Activated CD8-positive, alpha-beta memory T cell treated with anti-CD3 and anti-CD28 coated beads, Interleukin-2, amount 50 U/mL, for 24 hours (primary cell): Measurements from ENCODE around the gene OR2Z1.
"Not testable (repeated sequence)": the region's sequence is repeated elsewhere in the genome, so short reads cannot be mapped to it uniquely, and the experiment has no call there.

Source experiments
- DNase-seq: peaks from one replicate; pipeline ENCODE4 v3.0.0-alpha.2; 2020; ENCODE audit errors: extremely low read depth

Gene OR2Z1

DNA sequence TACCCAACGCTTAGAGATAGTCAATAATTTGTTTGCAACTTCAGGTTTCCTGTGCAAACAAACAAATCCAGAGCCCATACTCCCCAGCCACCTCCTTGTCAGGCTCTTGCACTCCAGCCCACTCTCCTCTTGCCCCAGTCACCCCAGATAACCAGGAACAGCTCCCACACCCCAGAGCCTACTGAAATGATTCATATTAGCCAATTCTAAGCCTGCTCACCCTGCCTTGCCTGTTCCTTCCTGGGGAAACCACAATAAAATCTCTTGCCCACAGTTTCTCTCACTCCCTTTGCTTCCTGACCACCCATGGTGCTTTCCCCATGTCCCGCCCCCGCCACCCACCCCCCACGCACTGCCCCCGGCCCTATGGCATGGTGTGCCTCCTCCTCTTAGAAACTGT is 19.1 kb upstream of the OR2Z1 start:
- DNase-seq: no peak

DNA sequence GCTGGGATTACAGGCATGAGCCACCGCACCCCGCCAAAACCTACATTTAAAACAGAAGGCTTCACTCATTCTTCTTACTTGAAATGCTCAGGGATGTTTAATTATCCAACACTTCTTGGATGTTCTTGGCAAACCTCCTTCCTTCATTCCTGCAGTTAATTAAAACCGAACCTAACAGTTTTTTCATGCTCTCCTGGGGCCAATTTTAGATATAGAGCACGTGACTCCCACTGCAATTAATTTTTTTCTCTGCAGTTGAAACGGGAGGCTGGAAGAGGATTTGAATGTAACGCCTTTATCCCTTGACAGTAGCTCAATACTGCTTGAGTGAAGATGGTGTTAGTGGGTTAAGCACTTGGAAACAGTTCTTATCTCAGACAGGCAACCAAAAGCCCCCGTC is 18.2 kb upstream of the OR2Z1 start:
- no peak for DNase-seq

DNA sequence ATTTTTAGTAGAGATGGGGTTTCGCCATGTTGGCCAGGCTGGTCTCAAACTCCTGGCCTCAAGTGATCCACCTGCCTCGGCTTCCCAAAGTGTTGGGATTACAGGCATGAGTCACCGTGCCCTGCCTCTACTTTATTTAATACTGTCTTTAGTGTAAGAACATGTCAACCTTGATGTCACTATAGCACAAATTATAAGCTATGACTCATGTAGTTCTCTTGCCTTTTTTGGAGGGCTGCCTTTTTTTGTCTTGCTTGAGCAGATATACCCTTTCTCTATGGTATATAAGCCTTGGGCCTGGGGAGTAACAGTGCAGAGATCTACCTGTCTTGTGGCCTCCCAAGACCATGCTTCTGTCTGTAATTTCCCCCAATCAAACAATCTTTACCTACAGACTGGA is 16.1 kb upstream of the OR2Z1 start:
- not testable (repeated sequence) for DNase-seq

DNA sequence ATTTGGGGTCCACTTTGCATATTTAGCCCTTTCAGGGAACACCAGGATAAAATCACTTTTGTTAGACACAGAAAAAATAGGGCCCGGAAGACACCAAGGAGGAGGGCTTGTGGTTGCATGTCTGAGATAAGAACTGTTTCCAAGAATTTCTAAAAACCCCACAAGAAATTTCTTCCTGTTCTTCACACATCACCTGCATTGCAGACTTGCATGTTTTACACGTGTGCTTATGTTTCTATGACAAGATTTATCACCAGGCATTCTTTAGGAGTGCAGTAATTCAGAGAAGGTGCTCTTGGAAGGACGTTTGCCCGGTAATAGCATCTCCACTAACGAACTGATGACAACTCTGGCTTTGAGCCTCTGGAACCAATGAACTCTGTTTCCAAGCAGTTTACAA is 15.7 kb upstream of the OR2Z1 start:
- no peak for DNase-seq

DNA sequence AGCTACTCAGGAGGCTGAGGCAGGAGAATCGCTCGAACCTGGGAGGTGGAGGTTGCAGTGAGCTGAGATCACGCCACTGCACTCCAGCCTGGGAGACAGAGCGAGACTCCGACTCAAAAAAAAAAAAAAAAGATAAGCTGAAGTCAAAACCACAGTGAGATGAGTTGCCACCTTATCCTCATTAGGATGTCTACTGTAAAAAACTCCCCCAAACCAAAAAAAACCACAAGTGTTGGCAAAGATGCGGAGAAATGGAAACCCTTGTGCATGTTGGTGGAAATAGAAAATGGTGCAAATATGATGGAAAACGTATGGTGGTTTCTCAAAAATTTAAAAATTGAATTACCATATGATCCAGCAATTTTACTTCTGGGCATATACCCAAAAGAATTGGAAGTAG is 11.1 kb upstream of the OR2Z1 start:
- DNase-seq: not testable (repeated sequence)

DNA sequence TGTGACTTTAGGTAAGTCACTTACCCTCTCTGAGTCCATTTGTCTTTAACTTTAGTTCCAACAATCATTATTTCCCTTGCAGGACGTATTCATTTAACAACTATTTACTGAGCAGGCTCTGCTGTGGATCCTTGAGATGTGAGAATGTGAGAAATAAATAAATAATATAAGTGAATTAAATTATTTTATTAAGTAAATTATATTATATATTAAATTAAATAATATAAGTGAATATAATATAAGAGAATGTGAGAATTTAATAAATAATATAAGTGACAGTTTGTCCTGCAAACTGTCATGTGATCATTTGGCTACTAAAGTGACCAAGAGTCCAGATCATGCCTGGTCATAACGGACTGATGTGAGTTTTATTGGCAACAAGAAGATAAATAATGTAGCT is 598 bp downstream of the OR2Z1 start:
- no peak for DNase-seq

DNA sequence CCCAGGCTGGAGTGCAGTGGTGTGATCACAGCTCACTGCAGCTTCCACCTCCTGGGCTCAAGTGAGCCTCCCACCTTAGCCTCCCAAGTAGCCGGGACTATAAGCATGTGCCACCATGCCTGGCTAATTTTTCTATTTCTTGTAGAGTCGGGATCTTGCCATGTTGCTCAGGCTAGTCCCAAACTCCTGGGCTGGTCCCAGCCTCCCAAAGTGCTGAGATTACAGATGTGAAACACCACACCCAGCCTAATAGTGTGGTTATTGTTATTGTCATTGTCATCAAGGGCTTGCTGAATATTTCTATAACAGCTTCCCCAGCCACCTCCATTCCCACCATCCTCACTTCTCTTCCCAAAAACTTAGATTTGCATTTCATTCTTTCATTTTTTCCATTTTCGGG is 2.8 kb downstream of the OR2Z1 start:
- no peak for DNase-seq

DNA sequence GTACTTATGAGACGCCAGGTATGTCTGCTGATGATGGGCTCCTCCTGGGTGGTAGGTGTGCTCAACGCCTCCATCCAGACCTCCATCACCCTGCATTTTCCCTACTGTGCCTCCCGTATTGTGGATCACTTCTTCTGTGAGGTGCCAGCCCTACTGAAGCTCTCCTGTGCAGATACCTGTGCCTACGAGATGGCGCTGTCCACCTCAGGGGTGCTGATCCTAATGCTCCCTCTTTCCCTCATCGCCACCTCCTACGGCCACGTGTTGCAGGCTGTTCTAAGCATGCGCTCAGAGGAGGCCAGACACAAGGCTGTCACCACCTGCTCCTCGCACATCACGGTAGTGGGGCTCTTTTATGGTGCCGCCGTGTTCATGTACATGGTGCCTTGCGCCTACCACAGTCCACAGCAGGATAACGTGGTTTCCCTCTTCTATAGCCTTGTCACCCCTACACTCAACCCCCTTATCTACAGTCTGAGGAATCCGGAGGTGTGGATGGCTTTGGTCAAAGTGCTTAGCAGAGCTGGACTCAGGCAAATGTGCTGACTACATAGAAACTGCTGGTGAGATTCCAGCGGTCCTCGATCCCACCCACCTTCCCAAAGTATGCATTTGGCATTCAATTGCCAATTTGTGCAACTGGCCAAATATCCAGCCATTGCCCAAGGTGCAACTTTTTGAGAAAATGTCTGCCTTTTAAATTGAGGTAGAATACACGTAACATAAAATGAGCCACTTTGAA is 10.2 kb downstream of the OR2Z1 start:
- no peak for DNase-seq

DNA sequence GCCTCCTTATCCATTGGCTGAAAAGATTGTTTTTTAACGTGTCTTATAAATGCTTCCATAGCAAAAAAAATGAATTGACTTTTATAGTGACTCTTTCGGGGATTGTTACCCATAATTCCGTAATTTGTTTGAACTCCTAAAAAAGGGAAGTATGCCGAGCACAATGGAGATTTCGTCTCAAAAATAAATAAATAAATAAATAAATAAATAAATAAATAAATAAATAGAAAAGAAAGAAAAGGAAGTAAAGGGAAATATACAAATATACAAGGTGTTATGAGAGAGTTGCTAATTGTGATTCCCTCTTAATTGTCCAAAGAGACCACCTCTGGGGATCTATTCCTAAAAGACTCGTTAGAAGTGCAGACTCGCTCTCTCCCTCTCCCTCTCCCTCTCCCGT is 16.9 kb downstream of the OR2Z1 start:
- DNase-seq: no peak

DNA sequence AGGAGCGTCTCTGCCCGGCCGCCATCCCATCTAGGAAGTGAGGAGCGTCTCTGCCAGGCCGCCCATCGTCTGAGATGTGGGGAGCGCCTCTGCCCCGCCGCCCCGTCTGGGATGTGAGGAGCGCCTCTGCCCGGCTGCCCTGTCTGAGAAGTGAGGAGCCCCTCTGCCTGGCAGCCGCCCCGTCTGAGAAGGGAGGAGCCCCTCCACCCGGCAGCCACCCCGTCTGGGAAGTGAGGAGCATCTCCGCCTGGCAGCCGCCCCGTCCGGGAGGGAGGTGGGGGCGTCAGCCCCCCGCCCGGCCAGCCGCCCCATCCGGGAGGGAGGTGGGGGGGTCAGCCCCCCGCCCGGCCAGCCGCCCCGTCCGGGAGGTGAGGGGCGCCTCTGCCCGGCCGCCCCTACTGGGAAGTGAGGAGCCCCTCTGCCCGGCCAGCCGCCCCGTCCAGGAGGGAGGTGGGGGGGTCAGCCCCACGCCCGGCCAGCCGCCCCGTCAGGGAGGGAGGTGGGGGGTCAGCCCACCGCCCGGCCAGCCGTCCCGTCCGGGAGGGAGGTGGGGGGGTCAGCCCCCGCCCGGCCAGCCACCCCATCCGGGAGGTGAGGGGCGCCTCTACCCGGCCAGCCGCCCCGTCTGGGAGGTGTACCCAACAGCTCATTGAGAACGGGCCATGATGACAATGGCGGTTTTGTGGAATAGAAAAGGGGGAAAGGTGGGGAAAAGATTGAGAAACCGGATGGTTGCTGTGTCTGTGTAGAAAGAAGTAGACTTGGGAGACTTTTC is 18.0 kb downstream of the OR2Z1 start:
- DNase-seq: not testable (repeated sequence)

DNA sequence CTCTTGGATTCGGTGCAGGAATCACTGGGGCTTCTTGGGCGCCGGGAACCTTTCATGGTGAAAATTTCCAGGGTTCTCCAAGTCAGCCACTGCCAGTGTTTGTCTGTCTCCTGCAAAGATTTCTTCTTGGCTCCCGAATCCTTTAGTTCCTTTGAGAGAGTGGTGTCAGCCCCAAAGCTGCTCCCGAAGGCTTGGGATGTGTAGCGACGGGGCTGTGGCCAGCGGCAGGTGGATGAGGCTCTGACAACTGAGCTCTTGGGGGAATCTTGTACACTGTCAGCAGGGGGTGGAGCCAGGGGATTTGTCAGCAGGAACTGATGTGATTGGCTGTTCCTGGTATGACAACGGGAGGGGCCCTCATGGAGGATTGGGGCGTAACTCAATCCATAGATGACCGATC is 45.8 kb downstream of the OR2Z1 start:
- DNase-seq: not testable (repeated sequence)

DNA sequence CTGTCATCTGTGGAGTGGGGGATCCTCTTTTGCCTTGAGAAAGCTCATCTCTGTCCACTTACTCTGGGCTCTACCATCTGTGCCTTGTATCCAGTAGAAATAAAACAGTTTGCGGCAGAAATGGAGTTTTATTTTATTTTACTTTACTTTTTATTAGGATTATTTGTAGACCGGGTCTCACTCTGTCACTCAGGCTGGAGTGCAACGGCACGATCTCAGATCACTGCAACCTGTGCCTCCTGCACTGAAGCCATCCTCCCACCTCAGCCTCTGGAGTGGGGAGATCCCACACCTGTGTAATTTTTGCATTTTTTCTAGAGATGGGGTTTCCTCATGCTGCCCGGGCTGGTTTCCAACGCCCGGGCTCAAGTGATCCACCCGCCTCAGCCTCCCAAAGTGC is 47.8 kb downstream of the OR2Z1 start:
- DNase-seq: not testable (repeated sequence)

DNA sequence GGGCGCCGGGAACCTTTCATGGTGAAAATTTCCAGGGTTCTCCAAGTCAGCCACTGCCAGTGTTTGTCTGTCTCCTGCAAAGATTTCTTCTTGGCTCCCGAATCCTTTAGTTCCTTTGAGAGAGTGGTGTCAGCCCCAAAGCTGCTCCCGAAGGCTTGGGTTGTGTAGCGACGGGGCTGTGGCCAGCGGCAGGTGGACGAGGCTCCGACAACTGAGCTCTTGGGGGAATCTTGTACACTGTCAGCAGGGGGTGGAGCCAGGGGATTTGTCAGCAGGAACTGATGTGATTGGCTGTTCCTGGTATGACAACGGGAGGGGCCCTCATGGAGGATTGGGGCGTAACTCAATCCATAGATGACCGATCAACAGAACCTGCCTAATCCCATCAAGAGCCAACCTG is 52.2 kb downstream of the OR2Z1 start:
- DNase-seq: not testable (repeated sequence)
